ENCODE data around the gene ATP11A. TPM values are rescaled to one million over a fixed set of nuclear protein-coding genes. Genes with fewer than 3 reads are reported as not detected.

ATP11A gene
- total and polyA plus RNA-seq, 2 donors (not counting 3 experiments of a cell fraction or from before 2014, with no cell fraction given), result 16.5 to 88.1 TPM

GRCh38 chr13:112844411-112844810 lies 154.6 kb downstream of the ATP11A start:
- ChIA-PET CTCF (no interaction called here), POLR2A (no interaction called here)
- DNase-seq (ENCODE audit: low read depth, low spot score) (no peak), FAIRE-seq (no peak)
- dilution Hi-C loops (cut with MboI; ENCODE audit: extremely low pct_ligation_motif_present, low sequenced_read_pairs), result no loop called here
- Histone ChIP-seq H4K20me1 (replicated peaks; ENCODE audit: control insufficient read depth, extremely low read depth, insufficient read depth, low read length) (no peaks in the 10 kb centered on the region), H3K9me3 (replicated peaks; ENCODE audit: control insufficient read depth, insufficient read depth, low read length) (no peaks in the 10 kb centered on the region), H3K9ac (replicated peaks; ENCODE audit: extremely low read depth, insufficient read depth, low read length) (no peak overlapping the region), H3K4me2 (ENCODE audit: insufficient read depth, low read length) (no peak overlapping the region), H2AFZ (ENCODE audit: low read depth, low read length) (no peak overlapping the region), H3K27ac (ENCODE audit: insufficient read depth, low read depth, low read length) (no peak overlapping the region), H3K9me1 (replicated peaks; ENCODE audit: control insufficient read depth, extremely low read depth, insufficient read depth, low read length) (no peaks in the 10 kb centered on the region), H3K4me1 (ENCODE audit: control insufficient read depth, extremely low read depth, insufficient read depth, low read length) (no peaks in the 10 kb centered on the region), H3K4me3 (replicated peaks in 1 of 3; ENCODE audit: insufficient read depth in 1 of 3, low read depth in 1 of 3, low read length in 3 of 3) (no peak overlapping the region), H3K79me2 (ENCODE audit: control insufficient read depth, insufficient read depth, low read length) (no peaks in the 10 kb centered on the region), H3K36me3 (ENCODE audit: control insufficient read depth in 2 of 2, extremely low read depth in 1 of 2, insufficient read depth in 2 of 2, low read length in 2 of 2) (peaks cover 0 to 10% of the 10 kb centered on the region in 2 experiments), H3K27me3 (ENCODE audit: control insufficient read depth in 2 of 2, insufficient read depth in 2 of 2, low read length in 2 of 2) (no peaks in the 10 kb centered on the region)
- no TSS peak for BruUV-seq (replicated peaks)
- no peak for TF ChIP-seq CTCF (IDR thresholded peaks at IDR 0.05; ENCODE audit: extremely low read depth in 1 of 2, insufficient read depth in 1 of 2, low read depth in 1 of 2, low read length in 2 of 2)
- no peak for TF ChIP-seq JUN (IDR thresholded peaks at IDR 0.05; ENCODE audit: borderline replicate concordance, insufficient read depth, insufficient read length, low read depth)
- no peak for TF ChIP-seq GATA2 (IDR thresholded peaks at IDR 0.05; ENCODE audit: insufficient read depth, insufficient read length, low read depth, low read length)
- no peak for TF ChIP-seq MAX (IDR thresholded peaks at IDR 0.05; ENCODE audit: insufficient read depth, insufficient read length)
- intact Hi-C loops (cut with micrococcal nuclease), result no loop called here

GRCh38 chr13:112844879-112845278 lies 155.0 kb downstream of the ATP11A start:
- no peak overlapping the region for H2AFZ ChIP-seq (ENCODE audit: low read depth, low read length)
- H3K36me3 ChIP-seq (ENCODE audit: control insufficient read depth in 2 of 2, extremely low read depth in 1 of 2, insufficient read depth in 2 of 2, low read length in 2 of 2), result peaks cover 3 to 12% of the 10 kb centered on the region in 2 experiments
- H3K27me3 ChIP-seq (ENCODE audit: control insufficient read depth in 2 of 2, insufficient read depth in 2 of 2, low read length in 2 of 2), result no peaks in the 10 kb centered on the region
- no peaks in the 10 kb centered on the region for H3K9me3 ChIP-seq (replicated peaks; ENCODE audit: control insufficient read depth, insufficient read depth, low read length)
- no peaks in the 10 kb centered on the region for H4K20me1 ChIP-seq (replicated peaks; ENCODE audit: control insufficient read depth, extremely low read depth, insufficient read depth, low read length)
- dilution Hi-C loops (cut with MboI; ENCODE audit: extremely low pct_ligation_motif_present, low sequenced_read_pairs), result no loop called here
- H3K79me2 ChIP-seq (ENCODE audit: control insufficient read depth, insufficient read depth, low read length), result no peaks in the 10 kb centered on the region
- DNase-seq (ENCODE audit: low read depth, low spot score) (no peak), FAIRE-seq (no peak)
- no peak overlapping the region for H3K27ac ChIP-seq (ENCODE audit: insufficient read depth, low read depth, low read length)
- no peak overlapping the region for H3K4me3 ChIP-seq (replicated peaks in 1 of 3; ENCODE audit: insufficient read depth in 1 of 3, low read depth in 1 of 3, low read length in 3 of 3)
- no peaks in the 10 kb centered on the region for H3K9me1 ChIP-seq (replicated peaks; ENCODE audit: control insufficient read depth, extremely low read depth, insufficient read depth, low read length)
- H3K4me1 ChIP-seq (ENCODE audit: control insufficient read depth, extremely low read depth, insufficient read depth, low read length), result no peaks in the 10 kb centered on the region
- POLR2A ChIA-PET, result no interaction called here
- TF ChIP-seq FOS (IDR thresholded peaks at IDR 0.05; ENCODE audit: borderline replicate concordance, insufficient read depth, low read length) (no peak), POLR2A (IDR thresholded peaks at IDR 0.05; ENCODE audit: low read depth, low read length) (no peak), GATA2 (IDR thresholded peaks at IDR 0.05; ENCODE audit: insufficient read depth, insufficient read length, low read depth, low read length) (no peak), CTCF (IDR thresholded peaks at IDR 0.05; ENCODE audit: extremely low read depth in 1 of 2, insufficient read depth in 1 of 2, low read depth in 1 of 2, low read length in 2 of 2) (no peak), POLR2AphosphoS5 (IDR thresholded peaks at IDR 0.05; ENCODE audit: insufficient read depth, low read depth, low read length) (no peak), JUN (IDR thresholded peaks at IDR 0.05; ENCODE audit: borderline replicate concordance, insufficient read depth, insufficient read length, low read depth) (no peak), MAX (IDR thresholded peaks at IDR 0.05; ENCODE audit: insufficient read depth, insufficient read length) (no peak), MYC (IDR thresholded peaks at IDR 0.05; ENCODE audit: low read depth, low read length) (no peak), EZH2 (IDR thresholded peaks at IDR 0.05; ENCODE audit: borderline replicate concordance, low read depth, low read length, severe bottlenecking) (no peak)
- BruUV-seq (replicated peaks), result no TSS peak
- intact Hi-C loops (cut with micrococcal nuclease), result no loop called here
- H3K4me2 ChIP-seq (ENCODE audit: insufficient read depth, low read length), result no peak overlapping the region
- no peak overlapping the region for H3K9ac ChIP-seq (replicated peaks; ENCODE audit: extremely low read depth, insufficient read depth, low read length)
- CTCF ChIA-PET, result no interaction called here

Data from endothelial cell of umbilical vein (primary cell).